Naive thymus-derived CD4-positive, alpha-beta T cell (primary cell): Measurements from ENCODE around the gene FCGR1A. TPM values are rescaled to one million over a fixed set of nuclear protein-coding genes. Genes with fewer than 3 reads are reported as not detected.
"Not testable (repeated sequence)": the region's sequence is repeated elsewhere in the genome, so short reads cannot be mapped to it uniquely, and the experiment has no call there.

ENCODE experiments used
- ATAC-seq: fragments of 150-1000 bp; cut with Tn5 transposase; 2 replicates; pipeline ENCODE4 v1.10.0; 2021; ENCODE audit warnings: mild to moderate bottlenecking, moderate library complexity
- CTCF ChIA-PET: fragments of 350-600 bp; sonication (Branson Sonifier 250); formaldehyde crosslinking; loops from one replicate; lab custom pipeline; 2021; ENCODE audit warnings: antibody characterized with exemption; lab: Charles Lee
- POLR2A ChIA-PET: fragments of 350-600 bp; sonication (Branson Sonifier 250); formaldehyde crosslinking; loops from one replicate; lab custom pipeline; 2021; ENCODE audit warnings: antibody characterized with exemption, inconsistent platforms; lab: Charles Lee
- DNase-seq, 9 donors: peaks; one replicate each; pipeline versions ENCODE4 v3.0.0 to v3.0.0-alpha.2; 2020 to 2022; ENCODE audit warnings: mixed read lengths in 1 of 9
- H3K27ac ChIP-seq: one replicate; pipeline ENCODE4 v1.7.0; 2013; ENCODE audit warnings: mild to moderate bottlenecking, low read depth, low read length, moderate library complexity
- H3K27me3 ChIP-seq, 2 donors: one replicate each; pipeline ENCODE4 v1.7.0; 2013; ENCODE audit warnings: low read length in 2 of 2, mild to moderate bottlenecking in 2 of 2, moderate library complexity in 2 of 2; ENCODE audit not compliant: control insufficient read depth in 2 of 2, insufficient read depth in 2 of 2
- H3K36me3 ChIP-seq, 3 experiments: 1 replicate in 2 of 3; 2 replicates in 1 of 3; pipeline ENCODE4 v1.7.0; 2013; ENCODE audit warnings: low read length in 3 of 3, mild to moderate bottlenecking in 3 of 3, moderate library complexity in 1 of 3; ENCODE audit not compliant: insufficient read depth in 3 of 3, control insufficient read depth in 2 of 3
- H3K4me1 ChIP-seq, 2 donors: one replicate each; pipeline ENCODE4 v1.7.0; 2013; ENCODE audit warnings: low read length in 2 of 2, mild to moderate bottlenecking in 2 of 2, moderate library complexity in 1 of 2; ENCODE audit not compliant: control insufficient read depth in 2 of 2, insufficient read depth in 2 of 2
- H3K4me3 ChIP-seq: 2 replicates; pipeline ENCODE4 v1.7.0; 2013; ENCODE audit warnings: mild to moderate bottlenecking, low read length
- H3K9me3 ChIP-seq, 3 experiments: 1 replicate in 2 of 3; 2 replicates in 1 of 3; pipeline ENCODE4 v1.7.0; 2013; ENCODE audit warnings: low read length in 3 of 3; ENCODE audit not compliant: control insufficient read depth in 2 of 3
- H3K27ac Mint-ChIP-seq, 9 donors: one replicate each; pipeline ENCODE4 v1.8.0; 2020 to 2022; ENCODE audit warnings: mixed read lengths in 9 of 9, mild to moderate bottlenecking in 8 of 9, moderate library complexity in 5 of 9, inconsistent platforms in 2 of 9
- H3K27me3 Mint-ChIP-seq, 5 donors: one replicate each; pipeline ENCODE4 v1.8.0; 2021 to 2022; ENCODE audit warnings: mixed read lengths in 5 of 5, mild to moderate bottlenecking in 1 of 5
- H3K36me3 Mint-ChIP-seq, 5 donors: one replicate each; pipeline ENCODE4 v1.8.0; 2020 to 2022; ENCODE audit warnings: mixed read lengths in 5 of 5, mild to moderate bottlenecking in 3 of 5, inconsistent platforms in 1 of 5
- H3K4me1 Mint-ChIP-seq, 7 donors: one replicate each; pipeline ENCODE4 v1.8.0; 2020 to 2022; ENCODE audit warnings: mixed read lengths in 7 of 7, mild to moderate bottlenecking in 3 of 7, inconsistent platforms in 1 of 7
- H3K4me3 Mint-ChIP-seq, 10 donors: one replicate each; pipeline ENCODE4 v1.8.0; 2020 to 2022; ENCODE audit warnings: mild to moderate bottlenecking in 10 of 10, mixed read lengths in 10 of 10, moderate library complexity in 6 of 10, inconsistent platforms in 2 of 10
- H3K9me3 Mint-ChIP-seq, 11 donors: one replicate each; pipeline ENCODE4 v1.8.0; 2020 to 2022; ENCODE audit warnings: mixed read lengths in 11 of 11, mild to moderate bottlenecking in 4 of 11, inconsistent platforms in 1 of 11, moderate library complexity in 1 of 11
- intact Hi-C, 2 donors: fragments of 100-400 bp; cut with micrococcal nuclease; formaldehyde crosslinking; loops; one replicate each; pipeline ENCODE4 v1.15.1; 2023
- polyA plus RNA-seq, 2 donors: library from polyadenylated mRNA; unstranded; fragments of 300-500 nt; fragmentation: Illumina TruSeq; gene quantifications; one replicate each; pipeline ENCODE4 v1.2.3, GENCODE V29; 2021
- total RNA-seq, 6 experiments: library from RNA in 5 of 6; stranded (reverse) in 5 of 6; gene quantifications; 1 replicate in 5 of 6; 2 replicates in 1 of 6; pipeline ENCODE4 v1.2.3 and lab custom pipeline; 2021 to 2026

The FCGR1A gene
- total and polyA plus RNA-seq, 7 experiments from 2014 or later, result 0.21 to 14.4 (median 0.59) TPM; not detected in 4

GRCh38 chr1:149832316-149833126 lies 50.0 kb downstream of the FCGR1A start:
- H3K4me1 ChIP-seq, H3K36me3 ChIP-seq, H3K9me3 ChIP-seq, H3K4me1 Mint-ChIP-seq, CTCF ChIA-PET, H3K4me3 ChIP-seq, H3K9me3 Mint-ChIP-seq, H3K27me3 Mint-ChIP-seq, intact Hi-C loops, H3K27me3 ChIP-seq, H3K27ac Mint-ChIP-seq, H3K36me3 Mint-ChIP-seq, DNase-seq, POLR2A ChIA-PET, H3K4me3 Mint-ChIP-seq, H3K27ac ChIP-seq: not testable (repeated sequence)
- ATAC-seq, result peak; percentile 87

- POLR2A ChIA-PET, result not testable (repeated sequence)
Measured at GRCh38 chr1:149833144-149833543, 50.6 kb downstream of the FCGR1A start.

GRCh38 chr1:149841149-149841548 lies 58.7 kb downstream of the FCGR1A start:
- H3K4me1 ChIP-seq, result peaks cover 15 to 18% of the 10 kb centered on the region in 2 donors
- H3K9me3 Mint-ChIP-seq, H3K27me3 Mint-ChIP-seq, H3K27ac ChIP-seq, H3K4me3 Mint-ChIP-seq, DNase-seq, H3K36me3 ChIP-seq, H3K4me3 ChIP-seq, H3K9me3 ChIP-seq, H3K27ac Mint-ChIP-seq, CTCF ChIA-PET, intact Hi-C loops, POLR2A ChIA-PET, H3K27me3 ChIP-seq: not testable (repeated sequence)
- H3K4me1 Mint-ChIP-seq, result peaks cover 18 to 25% (median 22%) of the 10 kb centered on the region in 7 donors
- peaks cover 0 to 18% (median 10%) of the 10 kb centered on the region in 5 donors for H3K36me3 Mint-ChIP-seq
- ATAC-seq, result peak; percentile 55

More at GRCh38 chr1:149833144-149833543, 50.6 kb downstream of the FCGR1A start:
- DNase-seq, H3K4me1 ChIP-seq, CTCF ChIA-PET, H3K27ac ChIP-seq, H3K4me1 Mint-ChIP-seq, intact Hi-C loops, H3K4me3 Mint-ChIP-seq, H3K9me3 ChIP-seq, H3K27me3 ChIP-seq, H3K36me3 Mint-ChIP-seq, H3K27me3 Mint-ChIP-seq, H3K9me3 Mint-ChIP-seq, H3K36me3 ChIP-seq, H3K4me3 ChIP-seq, H3K27ac Mint-ChIP-seq: not testable (repeated sequence)
- ATAC-seq, result peak; percentile 26

Other genes with a start within 250 kb of the FCGR1A start
- 1 to 10 TPM in 2 of 5 experiments, not detected in 3; 2.0 to 2.4 TPM for gene PPIAL4C, start 198.8 kb upstream of the FCGR1A start, total RNA-seq
- not detected for gene PPIAL4C, start 198.8 kb upstream of the FCGR1A start, polyA plus RNA-seq
- 10 to 100 TPM in 3 of 5 experiments, 1 to 10 TPM in 2; 7.8 to 28.9 (median 18.2) TPM for gene BOLA1, start 116.9 kb downstream of the FCGR1A start, total RNA-seq
- 10 to 100 TPM; 38.2 to 50.9 TPM for gene BOLA1, start 116.9 kb downstream of the FCGR1A start, polyA plus RNA-seq
- 10 to 100 TPM in 1 of 5 experiments, 1 to 10 TPM in 4; 2.6 to 18.8 (median 3.1) TPM for gene SV2A, start 135.2 kb downstream of the FCGR1A start, total RNA-seq
- 1 to 10 TPM; 1.3 to 2.1 TPM for gene SV2A, start 135.2 kb downstream of the FCGR1A start, polyA plus RNA-seq
- 100 to 1,000 TPM in 1 of 5 experiments, 10 to 100 TPM in 4; 39.0 to 103 (median 43.4) TPM for gene SF3B4, start 145.1 kb downstream of the FCGR1A start, total RNA-seq
- 100 to 1,000 TPM in 1 of 2 donors, 10 to 100 TPM in 1; 80.8 to 114 TPM for gene SF3B4, start 145.1 kb downstream of the FCGR1A start, polyA plus RNA-seq
- gene MTMR11, start 154.2 kb downstream of the FCGR1A start, total RNA-seq, result 10 to 100 TPM in 1 of 5 experiments, 1 to 10 TPM in 4; 1.2 to 14.2 (median 3.6) TPM
- gene MTMR11, start 154.2 kb downstream of the FCGR1A start, polyA plus RNA-seq, result not detected
- gene OTUD7B, start 228.0 kb downstream of the FCGR1A start, total RNA-seq, result 10 to 100 TPM in 2 of 5 experiments, 1 to 10 TPM in 3; 4.6 to 12.8 (median 9.7) TPM
- gene OTUD7B, start 228.0 kb downstream of the FCGR1A start, polyA plus RNA-seq, result under 1 TPM; 0.52 to 0.90 TPM